GM12878 (cell line): Measurements from ENCODE around the gene SVIL. TPM values are rescaled to one million over a fixed set of nuclear protein-coding genes. Genes with fewer than 3 reads are reported as not detected.

Source experiments
- ATAC-seq: fragments of 200-7000 bp; cut with Tn5 transposase; 3 replicates; pipeline ENCODE4 v1.9.1; 2020; ENCODE audit warnings: mild to moderate bottlenecking, moderate library complexity
- BruUV-seq: library from RNA; stranded (reverse); fragments of 400-500 nt; replicated peaks from 2 replicates; lab custom pipeline; 2021; lab: Mats Ljungman, UMichigan
- CTCF ChIA-PET: fragments of 300-600 bp; sonication (Branson Sonifier 250); formaldehyde crosslinking; extraction: SDS; loops from one replicate; lab custom pipeline; 2021; ENCODE audit warnings: inconsistent platforms; lab: Yijun Ruan, JAX
- POLR2A ChIA-PET: fragments of 350-600 bp; formaldehyde crosslinking; extraction: SDS; loops from one replicate; lab custom pipeline; 2021; ENCODE audit warnings: inconsistent platforms; lab: Charles Lee
- RAD21 ChIA-PET: fragments of 300-600 bp; sonication (Branson Sonifier 250); formaldehyde crosslinking; loops from one replicate; lab custom pipeline; 2023; ENCODE audit warnings: antibody characterized with exemption; ENCODE audit not compliant: unreplicated experiment; lab: Charles Lee
- SMC1A ChIA-PET: fragments of 300-600 bp; sonication (Branson Sonifier 250); formaldehyde crosslinking; loops from one replicate; lab custom pipeline; 2023; ENCODE audit not compliant: unreplicated experiment, uncharacterized antibody; lab: Charles Lee
- DNase-seq: peaks from one replicate; pipeline ENCODE4 v3.0.0-alpha.2; 2011; ENCODE audit warnings: low read depth, low spot score
- FAIRE-seq: peaks from 3 replicates; lab custom pipeline; 2011; peaks lifted over from hg19 to GRCh38; lab: Jason Lieb, UNC
- H2AFZ ChIP-seq: 2 replicates; pipeline ENCODE4 v1.6.0; 2011; ENCODE audit warnings: low read depth, low read length, control low read depth; ENCODE audit not compliant: control insufficient read depth
- H3K27ac ChIP-seq: 2 replicates; pipeline ENCODE4 v1.5.1; 2011; ENCODE audit warnings: control low read depth; ENCODE audit not compliant: control insufficient read depth, insufficient read depth
- H3K27me3 ChIP-seq, 2 experiments: replicated peaks in 1 of 2; 2 replicates each; pipeline versions ENCODE4 v1.6.0 to v1.6.1; 2011; ENCODE audit warnings: low read length in 1 of 2; ENCODE audit not compliant: control insufficient read depth in 2 of 2, insufficient read depth in 2 of 2
- H3K36me3 ChIP-seq, 2 experiments: 2 replicates each; pipeline ENCODE4 v1.5.1; 2011; ENCODE audit warnings: low read length in 1 of 2; ENCODE audit not compliant: control insufficient read depth in 2 of 2, insufficient read depth in 2 of 2
- H3K4me1 ChIP-seq: 2 replicates; pipeline ENCODE4 v1.6.1; 2011; ENCODE audit warnings: mild to moderate bottlenecking, low read length, moderate library complexity, mixed read lengths; ENCODE audit not compliant: control insufficient read depth, insufficient read depth
- H3K4me2 ChIP-seq: 2 replicates; pipeline ENCODE4 v1.6.0; 2011; ENCODE audit warnings: control low read depth; ENCODE audit not compliant: control insufficient read depth, insufficient read depth
- H3K4me3 ChIP-seq: fragments of 200-600 bp; sonication (generic); 2 replicates; pipeline ENCODE4 v1.5.1; 2016
- H3K79me2 ChIP-seq: 2 replicates; pipeline ENCODE4 v1.6.0; 2011; ENCODE audit warnings: low read length; ENCODE audit not compliant: control insufficient read depth, insufficient read depth
- H3K9ac ChIP-seq: 2 replicates; pipeline ENCODE4 v1.8.0; 2011; ENCODE audit warnings: low read length, control low read depth, mixed read lengths; ENCODE audit not compliant: control insufficient read depth, insufficient read depth
- H3K9me3 ChIP-seq: replicated peaks from 3 replicates; pipeline ENCODE4 v1.5.1; 2011; ENCODE audit warnings: mild to moderate bottlenecking, low read length; ENCODE audit not compliant: control insufficient read depth, insufficient read depth
- H4K20me1 ChIP-seq: 2 replicates; pipeline ENCODE4 v1.6.0; 2011; ENCODE audit not compliant: control insufficient read depth, insufficient read depth
- MTA3 ChIP-seq: IDR thresholded peaks from 2 replicates; pipeline ENCODE4 v1.6.1; 2012; ENCODE audit warnings: low read length, inconsistent platforms, borderline replicate concordance
- POLR2AphosphoS5 ChIP-seq: IDR thresholded peaks from 2 replicates; pipeline ENCODE4 v1.6.1; 2011; ENCODE audit warnings: mild to moderate bottlenecking, low read length, inconsistent platforms
- RB1 ChIP-seq: fragments of 450-650 bp; formaldehyde crosslinking; IDR thresholded peaks from 2 replicates; pipeline ENCODE4 v1.6.1; 2017; ENCODE audit warnings: mild to moderate bottlenecking, borderline replicate concordance
- SMAD1 ChIP-seq: fragments of 450-650 bp; IDR thresholded peaks from 2 replicates; pipeline ENCODE4 v1.6.1; 2018; ENCODE audit warnings: mild to moderate bottlenecking, low read depth; ENCODE audit not compliant: partially characterized antibody
- WGBS: methylation state at CpG from one replicate; pipeline ENCODE4 v1.1.6; 2016; ENCODE audit warnings: low lambda C conversion rate; ENCODE audit not compliant: insufficient replicate concordance, insufficient coverage; ENCODE audit errors: missing lambda C conversion rate; 5-methylcytosine and 5-hydroxymethylcytosine counted together
- in situ Hi-C: fragments of 300-500 bp; cut with MboI; formaldehyde crosslinking; loops from 9 replicates; pipeline ENCODE4 v1.14.3; 2018; ENCODE audit warnings: mixed read lengths
- intact Hi-C: fragments of 100-400 bp; cut with micrococcal nuclease; formaldehyde crosslinking; loops from one replicate; pipeline ENCODE4 v1.14.2; 2022; ENCODE audit not compliant: unreplicated experiment
- polyA plus RNA-seq, 11 experiments: library from polyadenylated mRNA; depleted of rRNA in 4 of 11; unstranded in 6 of 11; stranded (reverse) in 5 of 11; fragments of >200 nt; fragmentation: Nextera tagmentation in 4 of 11; fragmentation: Illumina TruSeq in 1 of 11; extraction: Ambion mirVana in 4 of 11; extraction: Trizol in 1 of 11; gene quantifications; 1 replicate in 1 of 11; 2 replicates in 10 of 11; pipeline versions ENCODE4 v1.2.1 to v1.2.3, GENCODE V29; 2011 to 2016; ENCODE audit warnings: inconsistent platforms in 2 of 11, missing spikeins in 2 of 11, low read depth in 1 of 11
- total RNA-seq, 4 experiments: library from RNA; depleted of rRNA in 3 of 4; stranded (reverse); fragments of >200 nt in 3 of 4; fragmentation: Illumina TruSeq in 1 of 4; extraction: Trizol in 1 of 4; gene quantifications; 2 replicates each; pipeline versions ENCODE4 v1.2.1 to v1.2.3, GENCODE V29; 2013 to 2021
- TF ChIP-seq, protein P1 (sequence below): fragments of 450-650 bp; IDR thresholded peaks from 2 replicates; pipeline ENCODE4 v1.6.1; 2017; ENCODE audit warnings: mild to moderate bottlenecking, moderate library complexity

SVIL gene
- total and polyA plus RNA-seq, 10 of the 15 experiments (the other 5 are each of a cell fraction or from before 2014, with no cell fraction given): 0.22 to 1.9 (median 0.87) TPM

DNA sequence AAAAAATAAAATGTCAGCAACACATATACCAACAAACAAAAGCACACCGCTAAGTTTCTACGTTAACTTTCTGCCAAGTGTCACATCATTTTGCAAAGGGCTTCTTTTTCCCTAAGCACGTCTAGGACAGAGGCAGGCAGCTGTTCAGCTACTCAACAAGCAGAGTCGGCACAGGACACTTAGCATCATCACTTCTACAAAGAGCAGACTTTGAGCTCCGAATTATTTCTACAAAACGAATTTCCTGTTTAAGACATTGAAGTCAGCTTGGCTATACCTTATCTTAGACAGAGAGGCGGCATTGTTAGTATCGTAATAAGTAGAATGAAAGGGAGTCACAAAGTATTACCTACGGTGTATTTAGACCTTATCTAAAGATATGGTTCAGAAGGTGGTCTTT, 110.1 kb downstream of the SVIL start:
- POLR2A ChIA-PET: no interaction called here
- ATAC-seq (no peak), FAIRE-seq (no peak), DNase-seq (no peak)
- Histone ChIP-seq H3K27me3 (no peaks in the 10 kb centered on the region), H3K9me3 (no peaks in the 10 kb centered on the region), H3K27ac (no peak overlapping the region), H3K36me3 (no peaks in the 10 kb centered on the region; a peak in 2 of 4 replicates), H3K9ac (no peak overlapping the region), H3K79me2 (no peaks in the 10 kb centered on the region), H3K4me2 (no peak overlapping the region), H3K4me3 (no peak overlapping the region), H4K20me1 (no peaks in the 10 kb centered on the region), H2AFZ (no peak overlapping the region), H3K4me1 (no peaks in the 10 kb centered on the region)
- in situ Hi-C loops: no loop called here
- CTCF ChIA-PET: interaction anchor here (0.6 to 4.8 kb wide), 7 partner anchors 10 to 141 kb away, joined by 3 to 32 read pairs (median 3); no protein-coding TSS in a partner anchor
- no peak for TF ChIP-seq POLR2AphosphoS5
- intact Hi-C loops: no loop called here
- SMC1A ChIA-PET: interaction anchor here (0.6 to 1.4 kb wide), 2 partner anchors 10 to 763 kb away, joined by 3 to 4 read pairs; no protein-coding TSS in a partner anchor
- WGBS: 66% methylated on average over 9 of the region's 9 CpGs
- RAD21 ChIA-PET: no interaction called here
- BruUV-seq: no TSS peak

DNA sequence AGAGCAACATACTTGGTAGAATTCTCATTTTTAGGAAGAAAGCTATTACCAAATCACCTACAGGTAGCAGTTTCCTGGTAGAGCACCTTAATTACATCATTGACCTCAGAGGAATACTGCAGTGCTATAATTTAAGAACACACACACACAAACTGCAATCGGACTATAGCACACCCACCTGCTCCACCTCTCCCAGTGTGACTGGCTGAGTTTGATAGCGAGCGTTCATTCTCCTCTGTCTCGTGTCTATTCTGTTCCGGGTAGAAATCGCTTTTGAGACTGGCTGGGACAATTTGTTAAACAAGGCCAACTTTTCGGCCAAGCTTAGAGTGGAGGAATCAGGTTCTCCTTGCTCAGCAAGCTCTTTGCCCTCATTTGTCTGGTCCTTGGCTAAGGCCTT, 110.5 kb downstream of the SVIL start:
- in situ Hi-C loops: no loop called here
- CTCF ChIA-PET: interaction anchor here (0.6 to 4.8 kb wide), 8 partner anchors 10 to 141 kb away, joined by 3 to 32 read pairs (median 3); no protein-coding TSS in a partner anchor
- ATAC-seq: no peak
- Histone ChIP-seq H3K9ac (no peak overlapping the region), H3K79me2 (no peaks in the 10 kb centered on the region), H3K27ac (no peak overlapping the region), H3K4me3 (no peak overlapping the region), H3K4me1 (no peaks in the 10 kb centered on the region), H3K9me3 (no peaks in the 10 kb centered on the region), H4K20me1 (no peaks in the 10 kb centered on the region), H3K4me2 (no peak overlapping the region), H3K36me3 (no peaks in the 10 kb centered on the region; a peak in 2 of 4 replicates), H2AFZ (no peak overlapping the region), H3K27me3 (no peaks in the 10 kb centered on the region)
- intact Hi-C loops: no loop called here
- SMC1A ChIA-PET: interaction anchor here (0.6 kb wide), 2 partner anchors 141 to 763 kb away, joined by 3 read pairs; no protein-coding TSS in a partner anchor
- TF ChIP-seq, protein P1, sequence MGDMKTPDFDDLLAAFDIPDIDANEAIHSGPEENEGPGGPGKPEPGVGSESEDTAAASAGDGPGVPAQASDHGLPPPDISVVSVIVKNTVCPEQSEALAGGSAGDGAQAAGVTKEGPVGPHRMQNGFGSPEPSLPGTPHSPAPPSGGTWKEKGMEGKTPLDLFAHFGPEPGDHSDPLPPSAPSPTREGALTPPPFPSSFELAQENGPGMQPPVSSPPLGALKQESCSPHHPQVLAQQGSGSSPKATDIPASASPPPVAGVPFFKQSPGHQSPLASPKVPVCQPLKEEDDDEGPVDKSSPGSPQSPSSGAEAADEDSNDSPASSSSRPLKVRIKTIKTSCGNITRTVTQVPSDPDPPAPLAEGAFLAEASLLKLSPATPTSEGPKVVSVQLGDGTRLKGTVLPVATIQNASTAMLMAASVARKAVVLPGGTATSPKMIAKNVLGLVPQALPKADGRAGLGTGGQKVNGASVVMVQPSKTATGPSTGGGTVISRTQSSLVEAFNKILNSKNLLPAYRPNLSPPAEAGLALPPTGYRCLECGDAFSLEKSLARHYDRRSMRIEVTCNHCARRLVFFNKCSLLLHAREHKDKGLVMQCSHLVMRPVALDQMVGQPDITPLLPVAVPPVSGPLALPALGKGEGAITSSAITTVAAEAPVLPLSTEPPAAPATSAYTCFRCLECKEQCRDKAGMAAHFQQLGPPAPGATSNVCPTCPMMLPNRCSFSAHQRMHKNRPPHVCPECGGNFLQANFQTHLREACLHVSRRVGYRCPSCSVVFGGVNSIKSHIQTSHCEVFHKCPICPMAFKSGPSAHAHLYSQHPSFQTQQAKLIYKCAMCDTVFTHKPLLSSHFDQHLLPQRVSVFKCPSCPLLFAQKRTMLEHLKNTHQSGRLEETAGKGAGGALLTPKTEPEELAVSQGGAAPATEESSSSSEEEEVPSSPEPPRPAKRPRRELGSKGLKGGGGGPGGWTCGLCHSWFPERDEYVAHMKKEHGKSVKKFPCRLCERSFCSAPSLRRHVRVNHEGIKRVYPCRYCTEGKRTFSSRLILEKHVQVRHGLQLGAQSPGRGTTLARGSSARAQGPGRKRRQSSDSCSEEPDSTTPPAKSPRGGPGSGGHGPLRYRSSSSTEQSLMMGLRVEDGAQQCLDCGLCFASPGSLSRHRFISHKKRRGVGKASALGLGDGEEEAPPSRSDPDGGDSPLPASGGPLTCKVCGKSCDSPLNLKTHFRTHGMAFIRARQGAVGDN: no peak
- TF ChIP-seq RB1 (no peak), MTA3 (no peak), SMAD1 (no peak)
- POLR2A ChIA-PET: no interaction called here
- 74% methylated on average over 7 of the region's 7 CpGs for WGBS
- FAIRE-seq: no peak
- RAD21 ChIA-PET: no interaction called here
- DNase-seq: no peak
- no TSS peak for BruUV-seq
